Body of pancreas (tissue), 4 donors: ENCODE data around the gene SLC39A2. TPM values are rescaled to one million over a fixed set of nuclear protein-coding genes. Genes with fewer than 3 reads are reported as not detected.
"Not testable (repeated sequence)": the region's sequence is repeated elsewhere in the genome, so short reads cannot be mapped to it uniquely, and the experiment has no call there.

Source experiments
- ATAC-seq: fragments of 150-250 bp; one replicate; pipeline ENCODE4 v1.9.1; 2016
- DNase-seq, 4 donors: peaks; one replicate each; pipeline ENCODE4 v3.0.0-alpha.2; 2019
- H3K27ac ChIP-seq, 4 donors: fragments of 200-600 bp; sonication (generic); 1 replicate in 3 of 4; 2 replicates in 1 of 4; pipeline versions ENCODE4 v1.5.1 to v1.6.1; 2016 to 2019; ENCODE audit warnings: mild to moderate bottlenecking in 1 of 4, mixed read lengths in 1 of 4, moderate library complexity in 1 of 4
- H3K27me3 ChIP-seq, 2 donors: fragments of 200-600 bp; sonication (generic); one replicate each; pipeline ENCODE4 v1.6.0; 2016; ENCODE audit warnings: mild to moderate bottlenecking in 1 of 2
- H3K36me3 ChIP-seq, 2 donors: fragments of 200-600 bp; sonication (generic); replicated peaks in 1 of 2; 2 replicates each; pipeline ENCODE4 v1.5.1; 2016; ENCODE audit warnings: low read depth in 2 of 2; ENCODE audit not compliant: insufficient read depth in 1 of 2
- H3K4me1 ChIP-seq: fragments of 200-600 bp; sonication (generic); one replicate; pipeline ENCODE4 v1.6.0; 2016
- H3K4me3 ChIP-seq, 2 donors: fragments of 200-600 bp; sonication (generic); 1 replicate in 1 of 2; 2 replicates in 1 of 2; pipeline ENCODE4 v1.5.1; 2016 to 2019
- H3K9me3 ChIP-seq, 3 donors: fragments of 200-600 bp; sonication (generic); 1 replicate in 2 of 3; 2 replicates in 1 of 3; pipeline ENCODE4 v1.5.1; 2016
- CTCF ChIP-seq, 7 experiments: fragments of 450-650 bp in 4 of 7; fragments of 200-600 bp in 3 of 7; sonication (generic) in 3 of 7; IDR thresholded peaks; one replicate each; pipeline ENCODE4 v1.5.1; 2016 to 2019; ENCODE audit warnings: antibody characterized with exemption in 7 of 7
- POLR2A ChIP-seq, 3 donors: fragments of 450-650 bp; IDR thresholded peaks; one replicate each; pipeline ENCODE4 v1.6.1; 2016; ENCODE audit warnings: antibody characterized with exemption in 3 of 3, mild to moderate bottlenecking in 2 of 3
- WGBS, 2 donors: methylation state at CpG; one replicate each; pipeline ENCODE4 v1.1.5; 2017; 5-methylcytosine and 5-hydroxymethylcytosine counted together
- intact Hi-C: fragments of 100-400 bp; cut with DNase I; formaldehyde crosslinking; loops from one replicate; pipeline ENCODE4 v1.15.1; 2023
- total RNA-seq, 2 donors: library from RNA; depleted of rRNA; stranded (reverse); fragments of >200 nt; gene quantifications; one replicate each; pipeline ENCODE4 v1.1.0, GENCODE V29; 2016

The SLC39A2 gene
- total RNA-seq, 2 donors from 2014 or later: not detected

GRCh38 chr14:21038441-21039422, 39.6 kb downstream of the SLC39A2 start:
- peak overlapping the region; percentile 63 to 84 (median 74) for H3K27ac ChIP-seq
- no peaks in the 10 kb centered on the region for H3K36me3 ChIP-seq
- WGBS, 2 donors: 5 to 14% methylated on average over 8 to 10 of the region's 10 CpGs
- intact Hi-C loops: no loop called here
- peaks cover 50% of the 10 kb centered on the region for H3K4me1 ChIP-seq
- peak; percentile 90 to 96 (median 94) for DNase-seq
- H3K4me3 ChIP-seq: no peak overlapping the region
- H3K9me3 ChIP-seq: no peaks in the 10 kb centered on the region
- peak; percentile 92 for ATAC-seq
- no peaks in the 10 kb centered on the region for H3K27me3 ChIP-seq
- peak in 1 of 7 experiments; percentile 6 for TF ChIP-seq CTCF (IDR thresholded peaks at IDR 0.05)
- peak in 2 of 3 donors; percentile 57 to 66 for TF ChIP-seq POLR2A (IDR thresholded peaks at IDR 0.05)

- intact Hi-C loops: no loop called here
- DNase-seq (peak; percentile 69 to 82 (median 73)), ATAC-seq (peak; percentile 70)
- Histone ChIP-seq H3K27me3 (no peaks in the 10 kb centered on the region), H3K4me1 (peaks cover 59% of the 10 kb centered on the region), H3K27ac (peak overlapping the region; percentile 63 to 84 (median 74)), H3K36me3 (no peaks in the 10 kb centered on the region), H3K9me3 (no peaks in the 10 kb centered on the region), H3K4me3 (no peak overlapping the region)
- peak in 6 of 7 experiments; percentile 51 to 89 (median 84) for TF ChIP-seq CTCF (IDR thresholded peaks at IDR 0.05)
- no peak for TF ChIP-seq POLR2A (IDR thresholded peaks at IDR 0.05)
- 28 to 31% methylated on average over 8 of the region's 8 CpGs for WGBS, 2 donors
Measured at GRCh38 chr14:21039585-21040369, 40.7 kb downstream of the SLC39A2 start.

- 60 to 65% methylated on average over 8 of the region's 8 CpGs for WGBS, 2 donors
- H3K4me3 ChIP-seq: no peak overlapping the region
Measured at GRCh38 chr14:21040370-21040925, 41.4 kb downstream of the SLC39A2 start.

GRCh38 chr14:21040941-21041340, 41.8 kb downstream of the SLC39A2 start:
- intact Hi-C loops, H3K27ac ChIP-seq, ATAC-seq, H3K4me3 ChIP-seq, DNase-seq, H3K27me3 ChIP-seq, H3K9me3 ChIP-seq, H3K36me3 ChIP-seq: not testable (repeated sequence)
- peaks cover 59% of the 10 kb centered on the region for H3K4me1 ChIP-seq
- WGBS, 2 donors: 64 to 73% methylated on average over 3 of the region's 3 CpGs

More at GRCh38 chr14:21040370-21040925, 41.4 kb downstream of the SLC39A2 start:
- no peak for TF ChIP-seq CTCF (IDR thresholded peaks at IDR 0.05)
- TF ChIP-seq POLR2A (IDR thresholded peaks at IDR 0.05): no peak
- Histone ChIP-seq H3K27me3 (no peaks in the 10 kb centered on the region), H3K27ac (peak overlapping the region in 3 of 4 donors; percentile 73 to 84 (median 76)), H3K9me3 (no peaks in the 10 kb centered on the region), H3K4me1 (peaks cover 59% of the 10 kb centered on the region), H3K36me3 (no peaks in the 10 kb centered on the region)
- DNase-seq (no peak), ATAC-seq (no peak)
- intact Hi-C loops: no loop called here
